PC-3 (cell line): ENCODE results near the gene VILL.

Experiments
- CTCF ChIP-seq: fragments of 300-600 bp; sonication (generic); conservative IDR thresholded peaks from 2 replicates; pipeline ENCODE4 v1.5.1; 2017; ENCODE audit warnings: antibody characterized with exemption, low read depth, mild to moderate bottlenecking, low read length
- EZH2 ChIP-seq: fragments of 300-600 bp; sonication (generic); IDR thresholded peaks from one replicate; pipeline ENCODE4 v1.6.1; 2017; ENCODE audit warnings: antibody characterized with exemption, mild to moderate bottlenecking, low read length; ENCODE audit not compliant: unreplicated experiment
- EZH2phosphoT487 ChIP-seq: fragments of 300-600 bp; sonication (generic); IDR thresholded peaks from 2 replicates; pipeline ENCODE4 v1.6.1; 2018; ENCODE audit warnings: mild to moderate bottlenecking, antibody characterized with exemption, low read length, borderline replicate concordance

- no peak for TF ChIP-seq CTCF
- no peak for TF ChIP-seq EZH2phosphoT487
- no peak for TF ChIP-seq EZH2
Observed at GRCh38 chr3:37993067-37993455, 2.5 kb downstream of the VILL start.
